Measurements from ENCODE around the gene ZNF337.
"Not testable (repeated sequence)": the region's sequence is repeated elsewhere in the genome, so short reads cannot be mapped to it uniquely, and the experiment has no call there.

Gene ZNF337

DNA sequence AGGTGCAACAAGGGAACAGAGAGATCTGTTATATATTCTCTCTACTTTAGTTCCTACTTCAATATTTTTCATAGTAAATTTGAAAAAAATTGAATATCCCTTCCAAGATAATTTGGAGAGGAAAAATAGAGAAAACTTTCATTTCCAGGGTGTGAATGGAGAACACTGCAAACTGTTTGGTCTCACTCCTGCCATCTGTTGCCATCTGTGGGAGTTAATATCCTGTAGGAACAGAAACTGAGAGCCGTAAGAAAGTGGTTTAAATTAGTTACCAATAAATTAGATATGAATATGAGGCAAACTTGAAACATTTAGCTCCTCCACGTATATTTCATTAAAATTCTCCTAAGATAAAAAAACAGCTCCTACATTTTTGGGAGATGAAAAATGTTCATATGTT lies 4.2 kb downstream of the ZNF337 start:
- DNase-seq: no peak

DNA sequence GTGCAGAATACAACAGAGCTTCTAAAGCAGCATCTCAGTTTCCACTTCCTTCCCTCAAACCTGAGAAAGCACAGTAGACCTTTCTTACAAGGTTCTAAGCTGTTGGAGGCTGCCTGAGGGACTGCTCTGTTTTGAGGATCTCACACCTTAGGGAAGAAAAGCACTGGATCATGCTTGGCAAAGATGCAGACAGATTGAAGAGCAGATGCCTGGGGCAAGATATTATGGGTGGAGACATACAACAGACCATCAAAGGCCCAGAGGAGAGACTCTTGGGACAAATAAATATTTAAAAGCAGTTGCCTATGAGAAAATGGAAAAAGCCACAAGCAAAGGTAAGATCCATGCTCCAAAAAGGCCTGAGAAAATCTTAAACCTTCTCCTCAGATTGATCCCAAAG lies 6.2 kb downstream of the ZNF337 start:
- DNase-seq: no peak

GRCh38 chr20:25686081-25687067 lies 10.3 kb downstream of the ZNF337 start:
- DNase-seq: no peak

DNA sequence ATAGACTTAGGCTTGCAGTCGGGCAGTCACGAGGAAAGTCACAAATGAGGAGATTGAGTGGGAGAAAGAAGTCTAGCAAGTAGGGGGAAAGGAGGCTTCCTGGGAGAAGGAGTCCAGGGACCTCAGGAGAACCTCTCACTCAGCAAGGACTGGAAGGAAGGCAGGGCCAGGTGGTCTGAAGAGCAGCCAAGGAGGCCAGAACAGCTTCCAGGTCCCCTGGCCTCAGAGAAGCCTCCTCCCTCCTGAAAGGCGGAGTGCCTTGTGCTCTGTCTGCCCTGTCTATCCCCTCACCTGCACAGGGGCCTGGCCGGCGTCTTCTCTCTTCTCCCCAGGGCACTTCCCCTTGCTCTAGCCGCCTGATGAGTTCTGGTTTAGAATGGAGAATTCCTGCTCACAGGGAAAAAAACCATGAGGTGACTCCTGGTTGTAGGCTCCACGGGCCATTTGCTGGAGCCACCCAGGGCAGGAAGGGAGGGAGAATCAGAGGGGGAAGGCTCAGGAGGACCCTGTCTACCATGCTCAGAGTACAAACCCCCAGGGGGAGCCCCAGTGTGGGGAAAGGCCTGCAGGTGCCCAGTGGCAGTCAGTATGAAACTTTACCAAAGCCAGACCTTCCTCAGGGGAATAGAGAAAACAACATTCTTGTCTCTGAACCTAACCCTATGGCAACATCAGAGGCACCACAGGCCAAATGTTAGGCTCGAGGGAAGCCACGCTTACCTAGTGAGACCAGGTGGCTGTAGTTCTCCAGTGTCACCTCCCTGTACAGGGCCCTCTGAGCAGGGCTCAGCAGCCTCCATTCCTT lies 11.2 kb downstream of the ZNF337 start:
- DNase-seq: no peak

GRCh38 chr20:25683826-25684225 lies 12.8 kb downstream of the ZNF337 start:
- not testable (repeated sequence) for DNase-seq

DNA sequence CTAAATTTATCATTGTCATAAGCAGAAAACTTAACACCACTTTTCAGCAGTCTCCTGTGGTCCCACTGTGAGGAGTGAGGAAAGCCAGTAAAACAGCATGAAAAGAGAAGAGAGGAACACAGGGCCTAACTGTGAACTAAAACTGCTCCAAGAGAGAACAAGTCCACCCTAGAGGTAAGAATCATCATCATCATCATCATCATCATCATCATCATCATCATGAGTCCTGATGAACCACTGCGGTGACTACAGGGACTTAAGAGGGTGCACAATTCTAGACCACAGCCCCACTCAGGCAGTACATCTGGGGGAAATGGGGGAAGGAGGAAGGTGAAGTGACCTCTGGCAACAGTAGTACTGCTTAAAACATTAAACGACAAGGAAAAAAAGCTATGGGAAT lies 13.6 kb downstream of the ZNF337 start:
- no peak for DNase-seq

DNA sequence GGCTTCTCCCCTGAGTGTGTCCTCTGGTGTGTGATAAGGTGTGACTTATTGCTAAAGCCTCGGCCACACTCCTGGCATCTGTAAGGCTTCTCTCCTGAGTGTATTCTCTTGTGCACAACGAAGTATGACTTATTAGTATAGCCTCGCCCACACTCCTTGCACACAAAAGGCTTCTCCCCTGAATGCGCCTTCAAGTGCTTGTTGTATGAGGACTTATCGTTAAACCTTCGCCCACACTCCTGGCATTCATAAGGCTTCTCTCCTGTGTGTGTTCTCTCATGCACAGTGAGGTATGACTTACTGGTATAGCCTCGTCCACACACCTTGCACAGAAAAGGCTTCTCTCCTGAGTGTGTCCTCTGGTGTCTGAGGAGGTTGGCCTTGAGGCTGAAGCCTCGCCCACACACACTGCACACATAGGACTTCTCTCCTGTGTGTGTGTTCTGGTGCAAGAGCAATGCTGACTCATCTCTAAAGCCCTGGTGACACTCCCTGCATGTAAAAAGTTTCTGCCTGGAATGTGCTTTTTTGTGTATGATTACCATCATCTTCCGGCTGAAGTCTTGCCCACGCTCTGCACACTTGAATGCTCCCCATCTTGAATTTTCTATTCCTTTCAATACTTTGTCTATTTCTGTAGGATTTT lies 20.4 kb downstream of the ZNF337 start:
- DNase-seq: no peak

- no peak for DNase-seq
Observed at GRCh38 chr20:25675161-25675560, 21.5 kb downstream of the ZNF337 start.

- DNase-seq: no peak
Observed at GRCh38 chr20:25672659-25673235, 23.9 kb downstream of the ZNF337 start.

DNA sequence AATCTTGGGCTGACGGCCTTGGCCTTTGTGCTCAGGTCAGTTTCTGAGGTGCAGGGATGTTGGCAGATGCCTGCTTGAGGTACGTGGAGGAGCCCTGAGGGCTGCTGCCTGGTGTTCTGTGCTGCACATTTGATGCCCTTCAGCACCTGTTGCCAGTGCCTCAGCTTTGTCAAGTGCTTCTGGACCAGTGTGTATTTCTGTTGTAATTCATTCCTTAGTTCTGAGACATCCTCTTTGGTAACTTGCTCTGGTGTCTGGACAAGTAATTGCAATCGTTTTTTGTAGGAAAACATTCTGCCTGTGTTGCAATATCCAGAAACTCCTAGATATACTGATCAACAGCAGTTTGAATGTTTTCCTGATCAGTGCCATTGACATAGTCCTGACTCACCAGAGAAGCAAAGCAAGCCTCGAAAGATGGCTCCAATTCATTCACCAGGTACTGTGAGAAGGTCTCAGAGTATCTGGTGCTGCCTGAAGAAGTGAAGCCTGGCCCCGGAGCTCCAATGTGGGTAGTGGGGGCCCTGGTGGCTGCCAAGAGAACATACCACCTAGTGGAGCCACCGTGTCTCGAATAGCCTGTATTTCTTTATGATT lies 26.7 kb downstream of the ZNF337 start:
- DNase-seq: no peak

GRCh38 chr20:25668446-25668845 lies 28.2 kb downstream of the ZNF337 start:
- no peak for DNase-seq

GRCh38 chr20:25659999-25660398 lies 36.7 kb downstream of the ZNF337 start:
- DNase-seq: no peak

DNA sequence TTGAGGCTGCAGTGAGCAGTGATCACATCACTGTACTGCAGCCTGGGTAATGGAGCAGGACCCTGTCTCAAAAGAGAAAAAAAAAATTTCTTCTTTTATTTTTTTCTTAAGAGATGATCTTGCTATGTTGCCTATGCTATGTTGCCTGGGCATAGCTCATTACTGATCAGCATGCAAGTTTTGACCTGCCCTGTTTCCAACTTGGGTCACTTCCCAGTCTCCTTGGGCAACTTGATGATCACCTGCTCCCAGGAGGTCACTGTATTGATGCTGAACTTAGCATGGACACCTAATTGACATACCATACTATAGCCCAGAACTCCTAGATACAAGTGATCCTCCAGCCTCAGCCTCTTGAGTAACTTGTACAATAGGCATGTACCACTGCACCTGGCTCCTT lies 42.2 kb downstream of the ZNF337 start:
- no peak for DNase-seq

DNA sequence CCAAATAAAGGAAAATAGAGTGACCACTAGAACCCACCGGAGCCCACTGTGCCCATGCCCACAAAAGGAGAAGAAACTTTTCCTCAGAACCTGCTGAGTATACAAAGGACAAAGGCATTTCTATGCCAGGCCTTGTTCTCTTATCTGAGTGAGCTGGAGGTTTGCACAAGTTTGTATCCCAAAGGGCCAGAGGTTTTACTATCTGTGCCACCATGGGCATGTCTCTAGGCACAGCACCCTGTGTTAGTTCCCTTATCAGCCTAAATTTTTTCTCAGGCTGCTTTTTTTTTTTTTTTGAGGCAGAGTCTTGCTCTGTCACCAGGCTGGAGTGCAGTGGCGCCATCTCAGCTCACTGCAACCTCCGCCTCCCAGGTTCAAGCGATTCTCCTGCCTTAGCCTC lies 43.8 kb downstream of the ZNF337 start:
- not testable (repeated sequence) for DNase-seq

GRCh38 chr20:25644814-25645213 lies 51.8 kb downstream of the ZNF337 start:
- no peak for DNase-seq

DNA sequence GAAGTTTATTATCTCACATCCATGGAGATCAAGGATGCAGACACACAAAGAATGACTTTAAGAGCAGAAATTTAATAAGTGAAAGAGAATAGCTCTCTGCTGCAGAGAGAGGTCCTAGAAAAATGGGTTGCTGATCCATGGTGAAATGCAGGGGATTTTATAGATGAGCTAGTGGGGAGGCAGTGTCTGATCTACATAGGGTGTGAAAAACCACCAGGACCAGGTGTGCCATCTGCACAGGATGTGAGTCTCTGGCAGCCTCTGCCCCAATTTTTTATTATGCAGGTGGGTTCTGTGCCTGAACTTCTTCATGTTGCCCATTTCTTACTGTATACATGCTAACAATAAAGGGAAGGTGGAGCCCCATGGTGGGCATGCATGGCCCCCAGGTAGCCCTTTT lies 52.9 kb downstream of the ZNF337 start:
- DNase-seq: no peak

DNA sequence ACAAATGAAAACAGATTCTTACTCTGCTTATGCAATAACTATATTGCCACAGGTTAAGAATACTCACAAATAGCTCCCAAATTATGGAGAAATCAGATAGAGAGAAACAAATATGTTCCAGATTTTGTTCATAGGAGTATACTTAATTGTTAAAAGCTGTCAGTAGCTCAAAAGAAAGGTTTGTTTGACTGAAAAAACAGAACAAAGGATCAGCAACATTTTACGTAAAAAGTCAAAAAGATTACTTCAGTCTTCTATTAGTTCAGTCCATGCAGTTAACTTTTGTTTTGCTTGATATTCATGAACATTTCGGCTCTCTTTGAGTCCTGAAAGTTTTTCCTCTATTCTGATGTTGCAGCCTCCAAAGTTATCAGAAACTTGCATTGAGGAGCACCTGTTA lies 59.4 kb downstream of the ZNF337 start:
- no peak for DNase-seq

GRCh38 chr20:25632940-25633790 lies 63.5 kb downstream of the ZNF337 start:
- no peak for DNase-seq

DNA sequence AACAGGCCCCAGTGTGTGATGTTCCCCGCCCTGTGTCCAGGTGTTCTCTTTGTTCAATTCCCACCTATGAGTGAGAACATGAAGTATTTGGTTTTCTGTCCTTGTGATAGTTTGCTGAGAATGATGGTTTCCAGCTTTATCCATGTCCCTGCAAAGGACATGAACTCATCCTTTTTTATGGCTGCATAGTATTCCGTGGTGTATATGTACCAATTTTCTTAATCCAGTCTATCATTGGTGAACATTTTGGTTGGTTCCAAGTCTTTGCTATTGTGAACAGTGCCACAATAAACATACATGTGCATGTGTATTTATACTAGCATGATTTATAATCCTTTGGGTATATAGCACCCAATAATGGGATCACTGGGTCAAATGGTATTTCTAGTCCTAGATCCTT lies 66.0 kb downstream of the ZNF337 start:
- DNase-seq: not testable (repeated sequence)

DNA sequence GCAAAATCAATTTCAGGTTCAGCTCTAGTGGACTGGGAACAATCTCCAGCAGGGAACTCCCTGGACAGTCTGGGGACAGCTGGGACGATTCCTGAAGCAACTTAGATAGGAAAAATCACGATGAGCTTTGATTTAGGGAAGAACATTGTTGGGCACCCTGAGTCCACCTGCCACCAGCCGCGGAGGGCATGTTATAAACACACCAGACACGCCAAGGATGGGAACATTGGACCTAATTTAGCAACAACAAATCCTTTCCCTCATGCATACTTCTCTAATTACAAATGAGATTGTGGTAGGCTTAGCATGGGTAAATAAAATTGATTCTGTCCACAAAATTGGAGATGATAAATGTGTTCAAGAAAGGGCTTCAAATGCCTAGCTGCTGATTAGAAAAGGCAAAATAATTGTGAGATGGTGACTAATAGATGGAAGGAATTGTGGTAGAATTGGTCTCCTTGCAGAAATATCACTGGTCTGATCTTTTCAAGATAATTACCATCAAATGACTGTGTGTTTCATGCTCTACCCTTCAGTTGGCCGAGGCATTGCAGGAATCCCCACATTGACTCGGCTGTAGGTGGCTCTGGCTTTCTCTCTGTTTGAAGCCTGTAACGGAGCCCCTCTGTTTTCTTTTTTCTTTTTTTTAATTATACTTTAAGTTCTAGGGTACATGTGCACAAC lies 66.7 kb downstream of the ZNF337 start:
- no peak for DNase-seq

GRCh38 chr20:25626779-25627178 lies 69.9 kb downstream of the ZNF337 start:
- DNase-seq: no peak
